Left forelimb (tissue), 1 donor: ENCODE measurements around the gene RARB.

Source experiments
- DNase-seq: peaks from one replicate; pipeline ENCODE4 v3.0.0-alpha.2; 2018; ENCODE audit warnings: low spot score

Gene RARB

GRCh38 chr3:25448750-25449692 lies 21.0 kb downstream of the RARB start:
- DNase-seq = no peak

- no peak for DNase-seq
These were observed 21.8 kb downstream of the RARB start for GRCh38 chr3:25449857-25450256.

- no peak for DNase-seq
These were observed 24.1 kb downstream of the RARB start for GRCh38 chr3:25452192-25452591.

GRCh38 chr3:25452740-25453139 lies 24.7 kb downstream of the RARB start:
- no peak for DNase-seq

GRCh38 chr3:25453619-25454004 lies 25.5 kb downstream of the RARB start:
- DNase-seq = no peak

GRCh38 chr3:25454005-25454927 lies 26.2 kb downstream of the RARB start:
- DNase-seq = no peak

- DNase-seq = no peak
These were observed 27.5 kb downstream of the RARB start for GRCh38 chr3:25455441-25456132.

GRCh38 chr3:25456723-25457670 lies 28.9 kb downstream of the RARB start:
- no peak for DNase-seq

GRCh38 chr3:25457671-25458419 lies 29.8 kb downstream of the RARB start:
- no peak for DNase-seq

GRCh38 chr3:25458420-25458814 lies 30.4 kb downstream of the RARB start:
- no peak for DNase-seq

GRCh38 chr3:25460751-25461150 lies 32.7 kb downstream of the RARB start:
- no peak for DNase-seq

GRCh38 chr3:25461946-25462345 lies 33.9 kb downstream of the RARB start:
- no peak for DNase-seq

GRCh38 chr3:25462495-25462894 lies 34.4 kb downstream of the RARB start:
- no peak for DNase-seq

- no peak for DNase-seq
These were observed 35.9 kb downstream of the RARB start for GRCh38 chr3:25463836-25464418.

- no peak for DNase-seq
These were observed 37.3 kb downstream of the RARB start for GRCh38 chr3:25465266-25465860.

GRCh38 chr3:25468866-25469319 lies 40.8 kb downstream of the RARB start:
- no peak for DNase-seq

- DNase-seq = no peak
These were observed 41.5 kb downstream of the RARB start for GRCh38 chr3:25469558-25469957.

- no peak for DNase-seq
These were observed 43.2 kb downstream of the RARB start for GRCh38 chr3:25471081-25471768.

- no peak for DNase-seq
These were observed 44.1 kb downstream of the RARB start for GRCh38 chr3:25472153-25472552.
